HG03442 (cell line): Measurements from ENCODE around the gene KLHL29.

Source experiments
- ATAC-seq: cut with Tn5 transposase; IDR thresholded peaks from one replicate; pipeline ENCODE4 v1.9.1; 2021; ENCODE audit warnings: mild to moderate bottlenecking, moderate library complexity; ENCODE audit not compliant: unreplicated experiment

KLHL29 gene

GRCh38 chr2:23446916-23447315 lies 61.9 kb downstream of the KLHL29 start:
- no peak for ATAC-seq

- no peak for ATAC-seq
Observed at GRCh38 chr2:23447405-23447804, 62.4 kb downstream of the KLHL29 start.

- no peak for ATAC-seq
Observed at GRCh38 chr2:23448906-23449305, 63.9 kb downstream of the KLHL29 start.

DNA sequence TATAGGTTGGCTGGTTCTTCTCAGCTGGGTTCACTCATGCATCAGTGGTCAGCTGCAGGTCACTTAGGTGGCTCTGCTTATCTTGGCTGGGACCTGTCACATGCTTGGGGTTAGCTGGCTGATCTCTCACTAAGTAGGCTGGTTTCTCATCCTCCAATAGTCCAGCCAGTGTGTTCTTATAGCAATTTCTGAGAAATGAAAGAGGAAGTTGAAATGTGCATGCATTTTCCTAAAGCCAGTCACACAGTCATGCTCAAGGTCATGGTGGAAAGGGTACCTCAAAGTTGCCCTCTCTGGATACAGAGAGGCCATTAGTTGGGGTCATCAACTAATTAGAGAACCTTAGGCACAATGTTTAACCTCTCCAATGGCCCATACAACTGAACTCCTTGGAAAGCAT lies 64.4 kb downstream of the KLHL29 start:
- ATAC-seq, result peak; percentile 79

- ATAC-seq, result no peak
Observed at GRCh38 chr2:23449831-23450331, 64.9 kb downstream of the KLHL29 start.

DNA sequence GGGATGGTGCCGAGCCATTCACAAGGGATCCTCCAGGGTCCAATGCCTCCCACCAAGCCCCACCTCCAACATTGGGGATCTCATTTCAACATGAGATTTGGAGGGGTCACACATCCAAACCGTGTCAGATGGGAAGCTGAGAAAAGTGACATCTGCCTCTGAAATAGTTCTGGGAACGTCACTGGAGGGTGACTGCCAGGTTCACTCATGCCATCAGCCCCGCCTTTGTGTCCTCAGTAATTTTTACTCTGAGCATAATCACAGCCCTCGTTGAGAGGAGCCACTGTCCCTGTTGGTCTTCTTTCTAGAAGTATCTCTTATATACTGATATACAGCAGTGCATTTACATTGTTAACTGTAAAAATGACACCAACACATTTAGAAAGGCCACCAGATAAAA lies 67.4 kb downstream of the KLHL29 start:
- no peak for ATAC-seq

DNA sequence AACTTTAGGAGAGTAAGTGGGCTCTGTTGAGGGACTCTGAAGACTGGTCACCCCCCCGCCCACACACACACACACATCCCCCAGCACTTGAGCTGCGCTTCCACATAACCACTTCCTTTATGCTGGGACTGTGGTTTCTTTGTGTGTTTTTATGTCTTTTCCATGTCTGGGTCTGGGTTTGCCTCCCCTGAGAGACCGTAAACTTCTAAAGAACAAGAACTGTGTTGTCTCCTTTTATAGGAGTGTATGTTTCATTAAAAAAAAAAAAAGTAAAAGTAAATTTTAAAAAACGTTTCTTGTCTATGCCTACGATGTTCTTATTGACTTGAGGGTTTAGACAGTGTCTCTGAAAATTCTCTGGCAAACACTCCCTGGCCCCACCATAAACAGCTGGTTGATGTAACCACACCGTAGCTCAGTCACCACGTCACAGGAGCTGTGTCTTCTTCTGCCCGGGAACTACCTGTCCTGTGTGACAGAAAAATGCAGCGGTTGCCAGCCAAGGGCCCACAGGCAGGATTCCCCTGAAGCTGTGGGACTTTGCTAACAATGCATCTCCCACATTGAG lies 68.0 kb downstream of the KLHL29 start:
- ATAC-seq, result peak; percentile 58

- no peak for ATAC-seq
Observed at GRCh38 chr2:23453432-23453831, 68.5 kb downstream of the KLHL29 start.

DNA sequence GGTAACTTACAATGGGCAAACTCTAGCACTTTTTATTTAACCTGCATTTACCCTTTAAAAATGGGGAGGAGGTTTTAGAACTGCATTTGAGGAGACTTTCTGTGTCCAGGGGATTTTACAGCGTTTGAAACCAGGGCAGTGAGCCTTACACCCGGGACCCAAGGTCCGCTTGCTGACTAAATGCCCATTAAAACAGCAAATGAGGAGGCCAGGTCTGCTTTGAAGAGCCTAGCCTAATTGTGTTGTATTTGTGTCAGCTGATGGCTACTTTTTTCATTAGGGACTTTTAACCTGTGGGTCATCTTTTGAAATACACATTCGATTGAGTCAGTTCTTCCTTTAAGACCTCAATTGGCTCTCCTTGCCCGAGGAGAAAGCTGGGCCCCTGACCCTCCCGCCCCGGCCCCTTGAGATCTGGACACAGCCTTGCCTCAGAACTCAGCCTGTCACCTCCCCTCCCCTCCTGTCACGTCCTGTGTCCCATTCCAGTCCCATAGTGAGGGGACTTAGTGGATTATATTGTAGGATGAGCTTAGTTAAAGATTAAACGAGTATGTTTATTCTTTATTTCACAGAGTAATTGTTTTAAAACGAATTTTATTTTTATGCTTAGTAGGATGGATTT lies 69.0 kb downstream of the KLHL29 start:
- ATAC-seq, result no peak

- ATAC-seq, result no peak
Observed at GRCh38 chr2:23454501-23455120, 69.6 kb downstream of the KLHL29 start.

DNA sequence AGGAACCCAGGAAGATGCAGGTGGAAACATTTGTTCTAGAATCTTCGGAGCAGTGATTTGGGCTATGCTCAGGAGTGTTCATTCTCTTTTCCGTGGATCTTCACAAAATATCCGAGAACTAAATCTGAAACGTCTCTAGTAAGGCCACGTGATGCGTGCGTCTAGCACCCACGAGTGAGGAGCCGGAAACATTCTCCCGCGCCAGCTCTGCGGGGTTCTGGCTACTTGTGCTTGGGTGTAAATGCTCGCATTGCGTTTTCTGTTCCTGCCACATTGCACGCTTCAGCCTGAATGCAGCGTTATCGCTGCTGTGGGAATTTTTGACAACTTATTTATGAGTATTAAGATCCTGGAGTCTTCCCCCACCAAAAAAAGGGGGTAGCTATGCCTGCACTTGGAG lies 71.4 kb downstream of the KLHL29 start:
- no peak for ATAC-seq

- ATAC-seq, result no peak
Observed at GRCh38 chr2:23456881-23457760, 72.1 kb downstream of the KLHL29 start.

DNA sequence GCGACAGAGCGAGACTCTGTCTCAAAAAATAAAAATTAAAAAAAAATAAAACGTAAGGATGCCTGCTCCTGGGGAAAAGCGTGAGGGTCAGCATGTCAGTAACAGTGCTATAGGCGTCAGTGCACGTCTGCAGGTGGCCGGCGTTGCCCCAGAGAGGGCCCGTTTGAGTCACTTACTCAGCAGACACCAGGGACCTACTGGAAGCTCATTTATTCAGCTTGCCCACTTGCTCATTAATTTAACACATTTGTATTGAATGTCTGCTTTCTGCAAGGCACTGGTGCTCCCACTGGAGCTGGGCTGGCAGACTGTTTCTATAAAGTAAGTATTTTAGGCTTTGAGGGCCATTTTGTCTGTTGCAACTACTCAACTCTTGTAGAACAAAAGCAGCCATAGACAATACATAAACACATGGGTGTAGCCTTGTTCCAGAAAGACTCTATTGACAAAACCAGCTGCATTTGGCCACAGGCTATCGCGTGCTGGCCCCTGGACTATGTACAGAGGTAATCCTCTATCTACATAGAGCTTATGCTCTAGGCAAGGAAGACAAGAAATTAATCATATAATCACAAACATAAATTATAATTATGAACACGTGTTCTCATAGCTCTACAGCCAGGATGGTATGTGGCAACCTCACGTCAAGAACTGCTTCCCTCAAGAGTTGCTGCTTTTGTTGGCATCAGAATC lies 73.2 kb downstream of the KLHL29 start:
- ATAC-seq, result no peak

- ATAC-seq, result no peak
Observed at GRCh38 chr2:23459032-23459431, 74.1 kb downstream of the KLHL29 start.

DNA sequence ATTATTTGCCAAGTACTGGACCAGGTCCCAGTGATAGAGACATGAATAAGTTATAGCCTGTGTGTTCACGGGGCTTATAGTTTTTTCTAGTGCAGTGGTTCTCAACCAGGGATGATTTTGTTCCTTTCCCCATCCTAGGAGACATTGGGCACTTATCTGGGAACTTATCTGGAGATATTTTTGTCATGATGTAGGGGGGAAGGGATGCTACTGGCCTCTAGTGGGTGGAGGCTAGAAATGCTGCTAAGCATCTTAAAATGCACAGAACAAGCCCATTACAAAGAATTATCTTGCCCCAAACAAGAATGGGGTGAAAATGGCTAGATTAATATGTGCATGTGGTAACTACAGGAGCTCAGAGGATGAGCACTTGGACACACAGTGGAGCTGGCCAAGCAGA lies 75.2 kb downstream of the KLHL29 start:
- ATAC-seq, result peak; percentile 60

- ATAC-seq, result no peak
Observed at GRCh38 chr2:23460993-23461392, 76.0 kb downstream of the KLHL29 start.

DNA sequence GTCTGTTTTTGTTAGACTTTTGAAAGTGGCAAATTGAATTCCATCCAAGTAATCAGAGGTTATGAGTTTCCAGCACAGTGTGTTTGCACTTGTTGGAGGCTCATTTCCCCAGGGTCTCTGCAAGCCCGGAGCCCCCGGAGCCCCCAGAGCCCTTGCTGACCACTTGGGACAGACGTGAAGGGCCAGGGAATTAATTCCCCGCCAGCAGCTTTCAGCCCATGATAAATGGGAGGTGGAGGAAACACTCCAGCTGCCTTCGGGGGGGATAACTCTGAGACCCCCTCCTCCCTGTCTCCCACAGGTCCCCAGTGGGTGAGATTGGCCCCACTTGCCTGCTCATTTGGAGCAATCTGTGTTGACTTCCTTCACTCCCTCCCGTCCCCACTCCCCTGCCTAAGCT lies 79.2 kb downstream of the KLHL29 start:
- ATAC-seq, result no peak

DNA sequence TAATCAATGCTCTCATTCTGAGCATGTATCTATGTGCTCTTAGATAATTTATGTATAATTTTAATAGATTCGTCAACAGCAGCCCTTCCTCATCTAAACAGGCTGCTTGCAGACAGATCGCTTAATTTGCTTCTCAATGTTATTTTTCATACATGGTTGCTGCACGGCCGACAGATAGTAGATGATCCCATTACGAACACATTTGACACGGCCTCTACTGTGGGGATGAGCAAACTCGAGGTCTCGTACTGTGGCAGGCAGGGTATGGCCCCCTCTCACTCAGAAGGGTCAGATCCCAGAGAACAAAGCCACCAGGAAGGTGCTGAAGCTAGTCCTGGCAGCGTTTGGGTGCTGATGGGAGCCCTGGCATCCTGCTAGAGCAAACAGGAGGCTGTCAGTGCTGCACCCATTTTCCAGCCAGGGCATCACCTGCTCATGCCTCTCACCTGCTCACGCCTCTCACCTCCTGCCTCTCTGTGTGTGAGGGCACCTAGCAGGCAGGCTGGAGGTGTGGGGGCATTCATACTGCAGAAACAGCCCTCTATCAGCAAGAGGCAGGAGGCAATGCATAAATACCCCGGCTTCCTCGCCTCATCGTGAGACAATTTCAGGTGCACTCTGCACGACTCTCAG lies 80.0 kb downstream of the KLHL29 start:
- no peak for ATAC-seq

DNA sequence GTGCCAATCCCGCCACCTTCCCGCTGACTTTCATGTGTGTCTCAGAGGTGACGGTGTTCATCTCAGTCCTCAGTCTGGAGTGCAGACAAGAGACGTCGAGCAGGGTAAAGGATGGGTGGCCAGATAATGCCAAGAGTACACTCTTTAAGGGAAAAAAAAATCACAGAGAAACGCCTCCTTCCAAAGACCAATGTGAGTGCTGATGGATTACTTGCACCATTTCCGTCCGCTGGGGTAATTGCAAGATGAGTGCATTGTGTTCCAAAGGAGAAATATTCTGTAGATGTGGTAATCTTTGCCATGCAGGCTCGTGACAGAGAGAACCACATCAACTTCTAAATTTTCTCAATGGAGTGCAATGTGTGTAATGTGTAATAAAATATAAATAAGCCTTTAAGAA lies 81.0 kb downstream of the KLHL29 start:
- no peak for ATAC-seq

GRCh38 chr2:23467618-23468017 lies 82.6 kb downstream of the KLHL29 start:
- ATAC-seq, result no peak
